Mammary epithelial cell (primary cell): ENCODE results near the gene RNF148.
"Not testable (repeated sequence)": the region's sequence is repeated elsewhere in the genome, so short reads cannot be mapped to it uniquely, and the experiment has no call there.

ENCODE experiments used
- EZH2 ChIP-seq: IDR thresholded peaks from 2 replicates; pipeline ENCODE4 v1.6.1; 2012; ENCODE audit warnings: low read length, inconsistent platforms, borderline replicate concordance
- TF ChIP-seq, protein P1 (sequence below), 2 donors: IDR thresholded peaks in 1 of 2; conservative IDR thresholded peaks in 1 of 2; 2 replicates each; pipeline ENCODE4 v1.5.1; 2011 to 2012; ENCODE audit warnings: inconsistent platforms in 2 of 2, low read length in 2 of 2, mild to moderate bottlenecking in 2 of 2, control low read depth in 1 of 2, low read depth in 1 of 2; ENCODE audit not compliant: insufficient read depth in 1 of 2; ENCODE audit errors: extremely low read depth in 1 of 2

DNA sequence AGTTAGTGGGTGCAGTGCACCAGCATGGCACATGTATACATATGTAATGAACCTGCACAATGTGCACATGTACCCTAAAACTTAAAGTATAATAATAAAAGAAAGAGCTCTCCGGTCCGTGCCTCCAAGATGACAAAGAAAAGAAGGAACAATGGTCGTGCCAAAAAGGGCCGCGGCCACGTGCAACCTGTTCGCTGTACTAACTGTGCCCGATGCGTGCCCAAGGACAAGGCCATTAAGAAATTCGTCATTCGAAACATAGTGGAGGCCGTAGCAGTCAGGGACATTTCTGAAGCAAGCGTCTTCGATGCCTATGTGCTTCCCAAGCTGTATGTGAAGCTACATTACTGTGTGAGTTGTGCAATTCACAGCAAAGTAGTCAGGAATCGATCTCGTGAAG, 21.5 kb downstream of the RNF148 start:
- TF ChIP-seq, protein P1, sequence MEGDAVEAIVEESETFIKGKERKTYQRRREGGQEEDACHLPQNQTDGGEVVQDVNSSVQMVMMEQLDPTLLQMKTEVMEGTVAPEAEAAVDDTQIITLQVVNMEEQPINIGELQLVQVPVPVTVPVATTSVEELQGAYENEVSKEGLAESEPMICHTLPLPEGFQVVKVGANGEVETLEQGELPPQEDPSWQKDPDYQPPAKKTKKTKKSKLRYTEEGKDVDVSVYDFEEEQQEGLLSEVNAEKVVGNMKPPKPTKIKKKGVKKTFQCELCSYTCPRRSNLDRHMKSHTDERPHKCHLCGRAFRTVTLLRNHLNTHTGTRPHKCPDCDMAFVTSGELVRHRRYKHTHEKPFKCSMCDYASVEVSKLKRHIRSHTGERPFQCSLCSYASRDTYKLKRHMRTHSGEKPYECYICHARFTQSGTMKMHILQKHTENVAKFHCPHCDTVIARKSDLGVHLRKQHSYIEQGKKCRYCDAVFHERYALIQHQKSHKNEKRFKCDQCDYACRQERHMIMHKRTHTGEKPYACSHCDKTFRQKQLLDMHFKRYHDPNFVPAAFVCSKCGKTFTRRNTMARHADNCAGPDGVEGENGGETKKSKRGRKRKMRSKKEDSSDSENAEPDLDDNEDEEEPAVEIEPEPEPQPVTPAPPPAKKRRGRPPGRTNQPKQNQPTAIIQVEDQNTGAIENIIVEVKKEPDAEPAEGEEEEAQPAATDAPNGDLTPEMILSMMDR (conservative IDR thresholded peaks at IDR 0.05 in 1 of 2, IDR thresholded peaks at IDR 0.05 in 1 of 2; ENCODE audit: extremely low read depth in 1 of 2, insufficient read depth in 1 of 2, low read depth in 1 of 2, low read length in 2 of 2), result not testable (repeated sequence)
- not testable (repeated sequence) for TF ChIP-seq EZH2
